Right forelimb (tissue), 1 donor: ENCODE data around the gene IQGAP2.
"Not testable (repeated sequence)": the region's sequence is repeated elsewhere in the genome, so short reads cannot be mapped to it uniquely, and the experiment has no call there.

ENCODE experiments used
- DNase-seq: peaks from one replicate; pipeline ENCODE4 v3.0.0-alpha.2; 2018

IQGAP2 gene

DNA sequence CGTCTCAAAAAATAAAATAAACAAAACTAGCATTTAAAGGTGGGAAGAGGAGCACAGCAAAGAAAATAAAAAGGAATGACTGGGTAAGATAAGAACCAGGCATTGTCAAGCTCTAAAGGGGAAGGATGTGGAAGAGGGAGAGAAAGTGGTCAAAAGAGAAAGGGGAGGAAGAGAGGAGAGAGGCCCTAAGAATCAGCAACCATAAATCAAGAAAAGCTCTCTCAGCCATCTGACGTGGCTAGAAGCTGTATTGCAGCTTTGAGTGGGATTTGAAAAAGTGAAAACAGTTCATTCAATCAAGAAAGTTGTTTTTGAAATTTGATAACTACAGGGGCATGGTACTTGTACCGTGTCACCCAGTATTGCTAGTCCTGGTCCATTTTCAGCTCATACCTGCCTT lies 267.4 kb downstream of the IQGAP2 start:
- DNase-seq, result no peak

- DNase-seq, result no peak
Observed at GRCh38 chr5:76672242-76672641, 269.2 kb downstream of the IQGAP2 start.

GRCh38 chr5:76673125-76673524 lies 270.0 kb downstream of the IQGAP2 start:
- DNase-seq, result no peak

GRCh38 chr5:76674330-76675066 lies 271.4 kb downstream of the IQGAP2 start:
- DNase-seq, result no peak

DNA sequence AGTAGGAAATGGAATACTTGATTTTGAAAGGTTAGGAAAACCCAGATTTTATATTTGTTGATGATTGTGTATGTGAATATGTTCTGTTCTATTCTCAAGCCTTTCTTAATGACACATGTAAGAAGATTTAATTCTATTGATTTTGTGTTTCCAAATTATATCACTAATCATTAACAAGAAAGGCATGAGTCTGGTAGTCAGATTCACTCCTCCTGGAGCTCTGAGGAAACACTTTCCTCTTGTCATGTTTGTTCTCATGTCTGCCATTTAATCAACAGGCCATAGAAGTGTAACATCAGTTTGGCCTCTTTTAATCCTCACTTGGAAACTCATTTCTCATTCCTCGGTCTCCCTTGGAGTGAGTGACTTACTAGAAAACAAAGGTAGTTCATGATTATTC lies 272.3 kb downstream of the IQGAP2 start:
- no peak for DNase-seq

DNA sequence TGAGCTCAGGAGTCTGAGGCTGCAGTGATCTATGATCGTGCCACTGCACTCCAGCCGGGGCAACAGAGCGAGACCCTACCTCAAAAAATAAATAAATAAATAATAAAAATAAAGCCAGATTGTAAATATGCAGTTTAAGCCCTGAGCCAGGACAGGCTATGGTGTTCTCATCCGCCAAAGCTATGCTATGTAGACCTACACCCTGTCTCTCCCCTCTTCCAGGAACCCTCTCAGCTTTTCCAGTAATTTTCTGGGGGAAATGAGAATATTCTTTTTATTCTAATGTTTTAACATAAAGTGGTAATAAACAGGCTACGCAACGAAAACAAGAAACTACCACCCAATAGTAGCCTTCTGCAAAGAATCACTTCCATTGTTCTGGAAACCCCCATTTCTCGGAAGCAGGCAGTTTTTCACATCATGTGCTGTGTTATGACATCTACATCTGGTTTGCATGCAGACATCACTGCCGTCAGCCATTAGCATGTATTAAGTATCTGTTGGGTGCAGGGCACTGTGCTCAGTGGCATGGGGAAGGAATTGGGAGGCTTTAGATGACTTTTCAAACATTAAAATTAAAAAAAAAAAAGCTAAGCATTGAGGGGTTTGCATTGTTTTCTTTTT lies 274.9 kb downstream of the IQGAP2 start:
- no peak for DNase-seq

DNA sequence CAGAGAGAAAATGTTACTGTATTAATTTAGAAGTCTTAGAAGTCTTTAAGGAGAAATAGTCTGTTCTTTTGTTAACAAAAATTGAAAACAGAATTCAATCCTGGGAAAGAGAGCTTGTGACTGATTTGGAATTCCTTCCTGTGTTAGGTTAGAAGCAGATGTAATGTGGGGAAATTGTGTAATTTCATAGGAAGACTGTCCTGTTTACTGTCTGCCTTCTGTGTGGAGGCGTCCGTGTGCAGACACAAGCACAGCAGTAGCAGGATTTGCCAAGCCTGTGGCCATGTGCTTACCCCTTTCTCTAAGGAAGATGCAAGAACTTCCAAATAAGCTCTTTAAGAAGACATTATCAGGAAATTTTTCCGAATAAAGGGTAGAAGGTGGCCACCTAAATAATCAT lies 276.1 kb downstream of the IQGAP2 start:
- DNase-seq, result no peak

GRCh38 chr5:76680826-76681225 lies 277.7 kb downstream of the IQGAP2 start:
- DNase-seq, result not testable (repeated sequence)

DNA sequence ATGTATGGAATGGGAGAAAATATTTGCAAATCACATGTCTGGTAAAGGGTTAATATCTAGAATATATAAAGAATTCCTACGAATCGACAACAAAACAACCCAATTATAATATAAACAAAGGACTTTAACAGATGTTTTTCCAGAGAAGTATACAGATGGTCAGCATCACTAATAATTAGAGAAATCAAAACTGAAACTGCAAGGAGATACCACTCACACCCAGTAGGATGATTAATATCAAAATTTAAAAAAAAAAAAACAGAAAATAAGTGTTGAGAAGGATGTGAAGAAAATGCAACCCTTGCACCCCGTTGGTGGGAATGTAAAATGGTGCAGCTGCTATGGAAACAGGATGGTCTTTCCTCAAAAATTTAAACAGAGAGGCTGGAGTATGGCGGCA lies 278.2 kb downstream of the IQGAP2 start:
- no peak for DNase-seq

GRCh38 chr5:76682387-76682786 lies 279.3 kb downstream of the IQGAP2 start:
- DNase-seq, result no peak

DNA sequence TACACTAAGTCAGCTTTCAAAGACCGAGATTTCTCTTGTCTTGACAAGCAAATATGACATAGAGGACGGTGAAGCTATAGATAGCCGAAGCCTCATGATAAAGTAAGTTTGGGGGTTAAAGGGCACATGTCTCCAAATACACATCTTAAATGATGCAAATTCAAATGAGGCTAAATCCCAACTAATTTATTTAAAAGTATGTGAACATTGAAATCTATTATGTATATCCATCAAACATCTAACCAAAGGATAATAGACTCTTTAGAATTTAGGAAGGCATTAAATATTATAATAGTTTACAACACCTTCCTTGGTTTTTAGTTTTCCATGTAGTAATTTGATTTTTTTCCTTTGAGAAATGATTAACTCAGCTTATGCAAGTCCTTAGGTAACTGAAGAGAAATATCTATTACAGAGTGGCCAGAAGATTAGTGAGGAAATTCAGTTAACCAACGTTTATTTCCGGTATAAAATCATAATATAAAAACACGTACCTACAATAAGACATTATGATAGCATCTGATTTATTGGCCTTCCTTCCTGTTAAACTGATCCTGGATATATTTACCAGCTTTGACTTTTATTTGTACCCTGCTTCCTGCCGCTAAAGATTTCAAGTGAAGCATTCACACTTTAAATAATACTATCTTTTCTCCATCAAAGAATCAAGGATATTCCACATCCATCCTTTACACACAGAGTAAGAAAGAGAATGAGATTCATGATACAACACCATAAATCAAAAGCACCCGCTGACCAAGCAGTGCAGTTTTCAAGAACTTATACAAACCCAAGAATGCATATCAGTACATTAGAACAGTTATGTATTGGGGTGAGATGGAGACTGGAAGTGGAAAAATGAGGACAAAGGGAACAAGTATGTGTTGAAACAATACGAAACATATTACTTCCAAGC lies 281.0 kb downstream of the IQGAP2 start:
- no peak for DNase-seq

DNA sequence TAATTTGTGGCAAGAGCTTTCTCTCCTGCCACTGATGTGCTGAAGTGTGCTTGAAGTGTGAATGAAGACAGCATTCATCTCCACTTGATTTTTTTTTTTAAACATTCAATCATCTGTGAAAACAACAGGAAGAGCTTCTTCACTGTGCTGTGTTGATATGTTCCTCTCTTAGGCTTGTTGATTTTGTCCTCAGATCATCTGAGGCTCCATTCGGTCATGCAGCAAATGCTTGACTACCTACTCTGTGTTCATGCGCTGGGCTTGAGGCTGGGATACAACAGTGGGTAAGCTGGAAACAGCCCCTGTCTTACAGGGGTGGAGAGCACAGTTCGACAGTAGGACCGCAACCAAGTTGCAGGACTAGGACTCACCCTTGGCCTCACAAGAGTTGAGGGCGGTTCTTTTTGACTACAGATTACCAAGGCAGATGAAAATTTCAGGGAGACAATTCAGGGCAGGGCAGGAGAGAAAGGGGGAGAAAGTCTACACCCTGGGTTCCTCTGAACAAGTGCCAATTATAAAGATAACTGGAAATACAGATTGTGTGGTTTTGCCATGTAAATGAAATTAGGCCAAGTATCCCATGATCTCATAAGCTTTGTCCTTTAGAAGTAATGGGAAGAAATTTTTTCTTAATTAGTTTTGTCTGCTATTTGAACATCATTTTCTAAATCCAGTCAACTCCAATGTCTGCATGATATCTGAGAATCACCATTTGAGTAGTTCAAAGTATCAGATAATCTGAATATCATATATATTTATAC lies 281.9 kb downstream of the IQGAP2 start:
- DNase-seq, result no peak

DNA sequence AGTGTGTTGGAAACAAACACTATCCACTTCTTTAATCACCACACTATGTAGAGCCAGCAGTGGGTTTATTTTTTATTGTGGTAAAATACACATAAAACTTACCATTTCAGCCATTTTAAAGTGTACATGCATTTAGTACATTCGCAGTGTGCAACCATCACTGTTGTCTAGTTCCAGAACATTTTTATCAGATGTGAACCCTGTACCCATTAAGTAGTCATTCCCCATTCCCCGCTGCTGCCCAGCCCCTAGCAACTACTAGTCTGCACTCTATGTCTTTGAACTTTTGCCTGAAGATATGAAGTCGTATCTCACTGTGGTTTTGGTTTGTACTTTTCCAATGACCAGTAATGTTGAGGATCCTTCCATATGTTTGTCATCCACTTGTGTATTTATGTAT lies 282.6 kb downstream of the IQGAP2 start:
- no peak for DNase-seq

DNA sequence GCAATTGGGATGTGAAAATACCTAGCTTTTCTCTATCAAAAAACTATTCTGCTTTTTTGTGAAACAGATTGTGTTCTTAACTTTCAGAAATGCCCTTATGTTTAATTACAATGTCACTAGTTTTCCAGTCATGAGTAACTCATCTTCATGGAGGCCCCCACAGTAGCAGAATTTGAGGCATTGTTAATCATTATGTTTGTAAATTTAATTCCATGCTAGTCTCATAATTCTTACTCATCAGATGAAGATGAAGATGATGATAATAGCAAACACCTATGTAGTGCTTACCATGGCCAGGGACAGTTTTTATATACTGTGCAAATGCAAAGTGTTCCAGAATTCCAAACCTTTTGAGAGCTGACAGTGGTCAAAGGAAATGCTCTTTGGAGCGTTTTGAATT lies 285.1 kb downstream of the IQGAP2 start:
- no peak for DNase-seq

DNA sequence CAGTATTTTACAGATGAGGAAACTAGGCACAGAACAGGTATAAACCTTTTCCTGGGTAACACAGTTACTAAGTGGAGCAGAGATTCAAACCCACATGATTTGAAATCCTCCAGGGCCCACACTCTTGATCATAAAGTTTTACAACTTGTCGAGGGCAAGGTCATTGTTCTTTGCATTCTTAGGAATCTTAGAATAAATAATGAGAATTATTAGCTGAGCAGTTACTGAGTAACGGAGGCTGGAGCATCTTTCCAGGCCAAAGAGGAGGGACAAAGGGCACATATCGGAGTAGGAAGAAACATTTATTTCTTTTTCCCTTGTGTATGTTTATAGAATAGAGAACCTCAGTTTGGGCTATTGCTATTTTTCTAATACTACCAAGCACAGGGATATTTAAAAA lies 285.8 kb downstream of the IQGAP2 start:
- no peak for DNase-seq

- DNase-seq, result no peak
Observed at GRCh38 chr5:76689321-76690036, 286.4 kb downstream of the IQGAP2 start.

- DNase-seq, result no peak
Observed at GRCh38 chr5:76690037-76690679, 287.1 kb downstream of the IQGAP2 start.

GRCh38 chr5:76690704-76691466 lies 287.8 kb downstream of the IQGAP2 start:
- no peak for DNase-seq

DNA sequence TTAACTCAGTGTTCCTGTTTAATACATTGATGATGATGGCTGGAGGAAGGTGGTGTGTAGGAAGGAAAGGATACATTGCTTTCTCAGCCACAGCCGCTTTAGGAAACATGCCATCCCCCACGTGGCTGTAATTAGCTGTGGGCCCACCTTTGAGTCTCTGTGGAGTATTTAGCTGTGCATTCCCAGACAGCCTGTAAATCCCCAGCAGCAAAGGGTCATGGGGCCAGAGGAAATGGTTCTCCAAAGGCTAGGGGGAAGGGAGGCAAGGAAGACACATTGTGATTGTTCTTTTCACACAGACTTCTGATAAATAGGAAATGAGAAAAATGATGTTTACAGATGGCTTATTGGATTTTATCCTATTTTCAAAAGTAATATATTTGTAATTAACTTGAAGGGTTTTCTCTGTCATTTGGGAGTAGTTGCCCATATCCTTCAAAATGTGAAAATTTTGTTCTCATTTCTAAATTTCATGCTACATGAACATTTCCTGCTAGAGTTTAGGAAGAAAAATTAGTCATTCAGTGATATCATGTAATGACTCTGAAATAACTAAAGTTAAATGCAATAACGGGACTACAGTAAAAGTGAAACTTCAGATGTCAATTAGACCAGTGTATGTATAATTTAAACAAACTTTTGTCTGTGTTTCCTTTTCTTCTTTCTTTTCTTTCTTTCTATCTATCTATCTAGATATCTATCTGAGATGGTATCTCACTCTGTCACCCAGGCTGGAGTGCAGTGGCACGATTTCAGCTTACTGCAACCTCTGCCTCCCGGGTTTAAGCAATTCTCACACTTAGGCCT lies 288.6 kb downstream of the IQGAP2 start:
- DNase-seq, result no peak

- DNase-seq, result no peak
Observed at GRCh38 chr5:76692274-76692540, 289.1 kb downstream of the IQGAP2 start.
